Tibial nerve (tissue), 4 donors: ENCODE measurements around the gene GLYAT. TPM values are rescaled to one million over a fixed set of nuclear protein-coding genes. Genes with fewer than 3 reads are reported as not detected.
"Not testable (repeated sequence)": the region's sequence is repeated elsewhere in the genome, so short reads cannot be mapped to it uniquely, and the experiment has no call there.

Source experiments
- DNase-seq, 2 donors: peaks; one replicate each; pipeline ENCODE4 v3.0.0-alpha.2; 2019; ENCODE audit warnings: low spot score in 2 of 2
- H3K27ac ChIP-seq, 4 donors: fragments of 200-600 bp; sonication (generic) in 3 of 4; one replicate each; pipeline ENCODE4 v1.5.1; 2017 to 2019; ENCODE audit warnings: mild to moderate bottlenecking in 1 of 4
- H3K27me3 ChIP-seq, 2 donors: fragments of 200-600 bp; sonication (generic) in 1 of 2; one replicate each; pipeline versions ENCODE4 v1.5.1 to v1.6.0; 2017 to 2019
- H3K36me3 ChIP-seq, 3 donors: fragments of 200-600 bp; sonication (generic); one replicate each; pipeline ENCODE4 v1.5.1; 2018 to 2019
- H3K4me1 ChIP-seq, 4 donors: fragments of 200-600 bp; sonication (generic) in 3 of 4; one replicate each; pipeline ENCODE4 v1.5.1; 2017 to 2019
- H3K4me3 ChIP-seq, 4 donors: fragments of 200-600 bp; sonication (generic) in 3 of 4; one replicate each; pipeline ENCODE4 v1.5.1; 2017 to 2019; ENCODE audit warnings: mild to moderate bottlenecking in 1 of 4, moderate library complexity in 1 of 4
- H3K9me3 ChIP-seq, 4 donors: fragments of 200-600 bp; sonication (generic) in 3 of 4; one replicate each; pipeline ENCODE4 v1.5.1; 2017 to 2019
- EP300 ChIP-seq, 2 donors: sonication (generic); formaldehyde crosslinking; IDR thresholded peaks; one replicate each; pipeline ENCODE4 v1.6.1; 2017; ENCODE audit warnings: antibody characterized with exemption in 2 of 2, mild to moderate bottlenecking in 1 of 2
- POLR2A ChIP-seq, 2 donors: fragments of 450-650 bp; IDR thresholded peaks; one replicate each; pipeline ENCODE4 v1.6.1; 2017; ENCODE audit warnings: antibody characterized with exemption in 2 of 2, mild to moderate bottlenecking in 2 of 2, moderate library complexity in 2 of 2
- WGBS, 2 donors: methylation state at CpG; one replicate each; pipeline ENCODE4 v1.1.5; 2018; 5-methylcytosine and 5-hydroxymethylcytosine counted together
- total RNA-seq, 4 donors: library from RNA; depleted of rRNA; stranded (reverse); fragments of >200 nt; gene quantifications; one replicate each; pipeline ENCODE4 v1.1.0, GENCODE V29; 2016
- TF ChIP-seq, protein P1 (sequence below), 5 experiments: fragments of 200-600 bp in 3 of 5; fragments of 450-650 bp in 2 of 5; sonication (generic) in 3 of 5; IDR thresholded peaks; one replicate each; pipeline ENCODE4 v1.5.1; 2016 to 2019; ENCODE audit warnings: antibody characterized with exemption in 5 of 5, mild to moderate bottlenecking in 3 of 5, moderate library complexity in 2 of 5

The GLYAT gene
- total RNA-seq, 4 donors from 2014 or later = 0.66 to 1.7 TPM; not detected in 2

DNA sequence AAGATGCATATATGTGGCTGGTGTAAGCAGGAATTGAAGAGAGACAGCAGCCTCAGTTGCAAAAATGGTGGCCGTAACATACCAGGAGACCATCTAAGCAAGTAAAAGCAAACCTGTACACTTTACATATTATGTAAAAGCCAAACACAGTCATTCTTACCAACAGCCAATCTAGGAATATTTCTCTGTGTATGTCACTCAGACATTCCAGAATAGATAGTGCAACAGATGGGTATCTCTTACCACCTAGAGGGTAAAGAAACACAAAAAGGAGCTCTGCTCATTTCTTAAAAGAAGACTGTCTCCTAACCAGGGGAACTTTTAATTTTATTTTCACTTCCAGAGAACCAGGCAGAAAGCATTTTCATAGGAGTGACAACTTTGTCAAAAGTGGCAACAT, 38.7 kb downstream of the GLYAT start:
- WGBS, 2 donors = 94 to 100% methylated on average over 1 of the region's 1 CpG
- Histone ChIP-seq H3K4me1 (no peaks in the 10 kb centered on the region), H3K27ac (no peak overlapping the region), H3K9me3 (no peaks in the 10 kb centered on the region), H3K4me3 (no peak overlapping the region), H3K36me3 (no peaks in the 10 kb centered on the region), H3K27me3 (no peaks in the 10 kb centered on the region)
- no peak for TF ChIP-seq EP300 (IDR thresholded peaks at IDR 0.05)
- no peak for TF ChIP-seq POLR2A (IDR thresholded peaks at IDR 0.05)
- TF ChIP-seq, protein P1, sequence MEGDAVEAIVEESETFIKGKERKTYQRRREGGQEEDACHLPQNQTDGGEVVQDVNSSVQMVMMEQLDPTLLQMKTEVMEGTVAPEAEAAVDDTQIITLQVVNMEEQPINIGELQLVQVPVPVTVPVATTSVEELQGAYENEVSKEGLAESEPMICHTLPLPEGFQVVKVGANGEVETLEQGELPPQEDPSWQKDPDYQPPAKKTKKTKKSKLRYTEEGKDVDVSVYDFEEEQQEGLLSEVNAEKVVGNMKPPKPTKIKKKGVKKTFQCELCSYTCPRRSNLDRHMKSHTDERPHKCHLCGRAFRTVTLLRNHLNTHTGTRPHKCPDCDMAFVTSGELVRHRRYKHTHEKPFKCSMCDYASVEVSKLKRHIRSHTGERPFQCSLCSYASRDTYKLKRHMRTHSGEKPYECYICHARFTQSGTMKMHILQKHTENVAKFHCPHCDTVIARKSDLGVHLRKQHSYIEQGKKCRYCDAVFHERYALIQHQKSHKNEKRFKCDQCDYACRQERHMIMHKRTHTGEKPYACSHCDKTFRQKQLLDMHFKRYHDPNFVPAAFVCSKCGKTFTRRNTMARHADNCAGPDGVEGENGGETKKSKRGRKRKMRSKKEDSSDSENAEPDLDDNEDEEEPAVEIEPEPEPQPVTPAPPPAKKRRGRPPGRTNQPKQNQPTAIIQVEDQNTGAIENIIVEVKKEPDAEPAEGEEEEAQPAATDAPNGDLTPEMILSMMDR (IDR thresholded peaks at IDR 0.05) = no peak
- DNase-seq = no peak

DNA sequence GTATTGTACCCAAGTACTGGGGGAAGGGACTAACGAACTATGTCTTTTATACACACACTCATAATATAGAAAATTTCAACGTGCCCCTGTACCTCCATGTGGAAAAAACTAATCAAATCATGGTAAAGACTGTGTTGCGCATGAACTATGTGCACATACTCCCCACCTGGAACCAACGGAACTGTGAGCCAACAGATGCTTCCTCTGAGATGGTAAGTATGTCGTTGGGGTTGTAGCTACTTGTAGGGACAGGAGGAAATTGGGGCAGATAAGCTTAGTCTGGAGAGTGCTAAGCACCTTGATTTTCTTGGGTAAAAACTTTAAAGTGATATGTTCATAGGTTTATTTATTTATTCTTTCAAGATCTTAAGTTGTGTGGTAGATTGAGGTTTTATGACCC, 40.1 kb downstream of the GLYAT start:
- Histone ChIP-seq H3K4me3 (no peak overlapping the region), H3K9me3 (no peaks in the 10 kb centered on the region)
- 68 to 74% methylated on average over 5 of the region's 5 CpGs for WGBS, 2 donors

DNA sequence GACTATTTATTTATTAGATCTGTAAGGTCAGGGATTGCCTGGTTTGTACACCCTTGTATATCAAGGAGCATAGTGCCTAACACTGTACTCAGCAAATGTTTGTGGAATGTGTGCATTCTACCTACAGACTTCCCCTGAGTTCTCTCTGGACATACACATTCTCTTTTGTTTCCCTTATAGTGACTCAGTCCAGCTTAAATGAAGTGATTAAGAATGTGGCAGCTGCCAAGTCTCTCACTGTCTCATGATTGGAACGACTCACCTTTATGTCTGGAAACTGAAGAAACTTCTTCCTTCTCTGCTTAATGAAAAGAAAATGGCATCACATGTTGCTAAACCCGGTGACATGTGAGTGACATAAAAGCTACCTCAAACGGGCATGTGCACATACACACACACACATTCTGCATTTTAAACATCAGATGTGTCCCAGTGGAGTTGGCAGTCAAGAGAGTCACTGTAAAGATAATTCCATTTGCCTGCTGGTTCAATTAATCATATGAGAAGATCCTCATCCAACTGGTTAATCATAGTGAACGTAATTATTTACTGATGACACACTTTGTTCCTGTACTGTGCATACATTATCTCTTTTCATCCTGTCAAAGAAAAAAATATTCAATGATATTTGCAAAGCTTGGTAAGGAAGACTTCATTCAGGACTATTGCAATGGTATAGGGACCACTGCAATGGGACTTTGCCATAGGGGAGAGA, 42.8 kb downstream of the GLYAT start:
- Histone ChIP-seq H3K27me3 (no peaks in the 10 kb centered on the region), H3K27ac (no peak overlapping the region), H3K4me3 (no peak overlapping the region), H3K4me1 (no peaks in the 10 kb centered on the region), H3K9me3 (no peaks in the 10 kb centered on the region), H3K36me3 (no peaks in the 10 kb centered on the region)
- TF ChIP-seq, protein P1 (IDR thresholded peaks at IDR 0.05) = no peak
- TF ChIP-seq POLR2A (IDR thresholded peaks at IDR 0.05) = no peak
- no peak for TF ChIP-seq EP300 (IDR thresholded peaks at IDR 0.05)
- 74 to 75% methylated on average over 4 of the region's 4 CpGs for WGBS, 2 donors
- no peak for DNase-seq

More for the DNA sequence above, 40.1 kb downstream of the GLYAT start:
- H3K27me3 ChIP-seq = no peaks in the 10 kb centered on the region
- no peaks in the 10 kb centered on the region for H3K4me1 ChIP-seq
- no peak for DNase-seq
- H3K36me3 ChIP-seq = no peaks in the 10 kb centered on the region
- TF ChIP-seq POLR2A (IDR thresholded peaks at IDR 0.05) (no peak), EP300 (IDR thresholded peaks at IDR 0.05) (no peak)
- TF ChIP-seq, protein P1 (IDR thresholded peaks at IDR 0.05) = no peak
- no peak overlapping the region for H3K27ac ChIP-seq

DNA sequence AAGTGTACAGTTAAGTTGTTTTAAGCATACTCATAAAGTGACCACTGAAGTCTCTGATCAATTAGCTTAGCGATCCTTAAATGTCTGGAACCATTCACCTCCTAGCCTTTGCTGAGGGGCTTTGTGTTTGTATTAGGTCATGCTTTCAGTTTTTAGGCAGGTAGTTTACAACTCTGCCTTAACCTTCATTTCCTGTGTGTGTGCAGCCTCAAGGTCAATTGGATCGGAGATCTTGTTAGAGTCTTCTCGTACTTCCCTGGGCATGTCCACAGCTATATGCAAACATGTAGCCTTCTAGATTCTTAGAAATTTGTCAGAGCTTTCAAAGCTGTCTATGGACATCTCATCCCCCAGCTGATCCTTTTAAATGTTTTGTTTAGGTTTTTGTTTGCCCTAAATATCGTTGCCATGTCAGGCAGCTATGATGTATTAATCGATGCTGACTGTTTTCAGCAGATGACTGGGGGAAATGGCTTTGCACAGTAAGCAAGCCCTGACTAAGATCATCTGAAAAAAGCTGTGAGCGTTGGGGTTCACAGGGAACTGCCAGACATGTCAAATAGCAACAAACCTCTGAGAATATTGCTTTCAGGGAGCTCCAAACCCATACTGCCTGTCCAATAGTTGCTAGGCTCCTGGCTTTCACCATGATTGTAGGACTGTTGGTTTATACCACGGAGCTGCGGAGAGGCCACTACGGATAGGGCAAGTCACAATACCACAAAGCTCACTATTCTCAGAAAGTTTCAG, 45.6 kb downstream of the GLYAT start:
- Histone ChIP-seq H3K27ac (no peak overlapping the region), H3K27me3 (no peaks in the 10 kb centered on the region), H3K4me1 (no peaks in the 10 kb centered on the region), H3K4me3 (no peak overlapping the region), H3K36me3 (no peaks in the 10 kb centered on the region), H3K9me3 (peaks cover 0 to 10% (median 0%) of the 10 kb centered on the region in 4 donors)
- TF ChIP-seq EP300 (IDR thresholded peaks at IDR 0.05) (no peak), POLR2A (IDR thresholded peaks at IDR 0.05) (no peak)
- TF ChIP-seq, protein P1 (IDR thresholded peaks at IDR 0.05) = no peak
- DNase-seq = no peak
- 72 to 77% methylated on average over 9 of the region's 9 CpGs for WGBS, 2 donors

- not testable (repeated sequence) for H3K36me3 ChIP-seq, H3K4me3 ChIP-seq, H3K27ac ChIP-seq, H3K9me3 ChIP-seq, H3K4me1 ChIP-seq, H3K27me3 ChIP-seq, DNase-seq
- 76 to 81% methylated on average over 3 of the region's 3 CpGs for WGBS, 2 donors
Measured at GRCh38 chr11:58682660-58683059, 49.1 kb downstream of the GLYAT start.

- H3K9me3 ChIP-seq, H3K4me1 ChIP-seq, DNase-seq, H3K4me3 ChIP-seq, H3K27ac ChIP-seq, H3K27me3 ChIP-seq, H3K36me3 ChIP-seq: not testable (repeated sequence)
- 64 to 76% methylated on average over 1 of the region's 1 CpG for WGBS, 2 donors
Measured at GRCh38 chr11:58677536-58677935, 54.2 kb downstream of the GLYAT start.
